ENCODE measurements around the gene LIPC. TPM values are rescaled to one million over a fixed set of nuclear protein-coding genes. Genes with fewer than 3 reads are reported as not detected.

The LIPC gene
- polyA plus RNA-seq, 1 of the 3 experiments (the other 2 are of a cell fraction): not detected

DNA sequence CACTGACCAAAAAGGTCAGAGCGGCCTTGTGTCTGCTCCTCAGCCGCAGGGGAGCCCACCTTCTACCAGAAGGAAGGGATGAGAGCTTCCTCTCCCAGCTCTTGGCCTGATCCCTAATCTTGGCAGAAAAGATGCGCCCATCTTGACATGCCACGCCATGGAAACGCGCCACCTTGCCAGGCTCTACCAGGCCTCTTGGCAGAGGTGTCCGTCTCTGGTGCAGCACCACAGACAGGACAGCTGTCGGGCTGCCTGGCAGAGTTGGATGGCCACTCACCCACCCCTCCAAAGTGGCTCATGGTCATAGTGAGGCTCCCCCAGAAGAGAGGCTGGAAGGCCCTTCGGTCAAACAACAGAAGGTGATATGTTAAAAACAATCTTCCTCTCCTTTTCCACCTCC lies 105.2 kb downstream of the LIPC start:
- Histone ChIP-seq H2AFZ (ENCODE audit: low read depth) (no peak overlapping the region), H3K27ac (ENCODE audit: low read depth in 2 of 2, low read length in 1 of 2) (no peak overlapping the region), H3K9me2 (no peaks in the 10 kb centered on the region), H4K20me1 (ENCODE audit: insufficient read depth) (no peaks in the 10 kb centered on the region), H3K36me3 (replicated peaks in 1 of 2; ENCODE audit: control insufficient read depth in 1 of 2, insufficient read depth in 2 of 2, low read length in 1 of 2) (no peaks in the 10 kb centered on the region), H3K4me3 (ENCODE audit: low read depth in 2 of 2, low read length in 1 of 2) (no peak overlapping the region), H3K4me1 (ENCODE audit: control insufficient read depth in 1 of 2, insufficient read depth in 2 of 2, low read depth in 1 of 2, low read length in 1 of 2) (no peaks in the 10 kb centered on the region), H3K27me3 (ENCODE audit: insufficient read depth) (peaks cover 7% of the 10 kb centered on the region; the same call in 1 of the 2 replicates), H3K4me2 (no peak overlapping the region), H3K79me2 (ENCODE audit: insufficient read depth) (no peaks in the 10 kb centered on the region), H3K9ac (no peak overlapping the region), H3F3A (replicated peaks; ENCODE audit: insufficient read depth) (no peaks in the 10 kb centered on the region), H3K9me3 (no peaks in the 10 kb centered on the region)
- WGBS (ENCODE audit: low lambda C conversion rate): 82% methylated on average over 7 of the region's 9 CpGs
- TF ChIP-seq, protein P1, sequence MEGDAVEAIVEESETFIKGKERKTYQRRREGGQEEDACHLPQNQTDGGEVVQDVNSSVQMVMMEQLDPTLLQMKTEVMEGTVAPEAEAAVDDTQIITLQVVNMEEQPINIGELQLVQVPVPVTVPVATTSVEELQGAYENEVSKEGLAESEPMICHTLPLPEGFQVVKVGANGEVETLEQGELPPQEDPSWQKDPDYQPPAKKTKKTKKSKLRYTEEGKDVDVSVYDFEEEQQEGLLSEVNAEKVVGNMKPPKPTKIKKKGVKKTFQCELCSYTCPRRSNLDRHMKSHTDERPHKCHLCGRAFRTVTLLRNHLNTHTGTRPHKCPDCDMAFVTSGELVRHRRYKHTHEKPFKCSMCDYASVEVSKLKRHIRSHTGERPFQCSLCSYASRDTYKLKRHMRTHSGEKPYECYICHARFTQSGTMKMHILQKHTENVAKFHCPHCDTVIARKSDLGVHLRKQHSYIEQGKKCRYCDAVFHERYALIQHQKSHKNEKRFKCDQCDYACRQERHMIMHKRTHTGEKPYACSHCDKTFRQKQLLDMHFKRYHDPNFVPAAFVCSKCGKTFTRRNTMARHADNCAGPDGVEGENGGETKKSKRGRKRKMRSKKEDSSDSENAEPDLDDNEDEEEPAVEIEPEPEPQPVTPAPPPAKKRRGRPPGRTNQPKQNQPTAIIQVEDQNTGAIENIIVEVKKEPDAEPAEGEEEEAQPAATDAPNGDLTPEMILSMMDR (IDR thresholded peaks at IDR 0.05): no peak
- TF ChIP-seq SIN3A (IDR thresholded peaks at IDR 0.05; ENCODE audit: borderline replicate concordance, low read depth, low read length): no peak
- TF ChIP-seq TCF12 (IDR thresholded peaks at IDR 0.05): no peak
- TF ChIP-seq PBX3 (IDR thresholded peaks at IDR 0.05): no peak
- ChIA-PET POLR2A (no interaction called here), CTCF (no interaction called here)
- no peak for DNase-seq

DNA sequence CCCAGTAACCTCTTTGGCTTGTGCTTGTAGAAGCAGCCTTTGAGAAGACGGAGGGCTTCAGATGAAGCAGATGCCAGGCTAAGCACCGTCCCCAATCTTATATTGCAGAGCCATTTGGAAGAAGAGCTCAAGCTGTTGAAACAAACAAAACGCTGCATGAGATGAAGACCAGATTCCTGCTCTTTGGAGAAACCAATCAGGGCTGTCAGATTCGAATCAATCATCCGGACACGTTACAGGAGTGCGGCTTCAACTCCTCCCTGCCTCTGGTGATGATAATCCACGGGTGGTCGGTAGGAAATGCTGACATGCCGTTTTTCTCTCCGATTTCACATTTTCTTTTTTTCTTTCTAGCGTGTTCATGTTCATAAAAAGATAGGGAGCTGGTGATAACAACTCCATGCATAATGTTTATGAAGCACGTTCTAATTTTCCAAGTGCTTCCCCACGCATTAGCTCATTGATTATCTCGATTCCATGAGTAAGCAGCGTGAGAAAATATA lies 106.5 kb downstream of the LIPC start:
- Histone ChIP-seq H3K4me1 (ENCODE audit: control insufficient read depth in 1 of 2, insufficient read depth in 2 of 2, low read depth in 1 of 2, low read length in 1 of 2) (no peaks in the 10 kb centered on the region), H3K27me3 (ENCODE audit: insufficient read depth) (peaks cover 7% of the 10 kb centered on the region; the same call in 1 of the 2 replicates), H3K9ac (no peak overlapping the region)

GRCh38 chr15:58538901-58539300 lies 107.1 kb downstream of the LIPC start:
- no peaks in the 10 kb centered on the region for H3F3A ChIP-seq (replicated peaks; ENCODE audit: insufficient read depth)
- H3K9me3 ChIP-seq: no peaks in the 10 kb centered on the region
- no peaks in the 10 kb centered on the region for H3K79me2 ChIP-seq (ENCODE audit: insufficient read depth)
- TF ChIP-seq, protein P1 (IDR thresholded peaks at IDR 0.05): no peak
- TF ChIP-seq SMC3 (IDR thresholded peaks at IDR 0.05; ENCODE audit: low read depth, low read length) (no peak), SIN3A (IDR thresholded peaks at IDR 0.05; ENCODE audit: borderline replicate concordance, low read depth, low read length) (no peak), ELF1 (IDR thresholded peaks at IDR 0.05) (no peak), JUND (IDR thresholded peaks at IDR 0.05) (no peak), EZH2phosphoT487 (IDR thresholded peaks at IDR 0.05; ENCODE audit: borderline replicate concordance, low read depth) (no peak), YY1 (IDR thresholded peaks at IDR 0.05; ENCODE audit: low read depth) (no peak)
- H4K20me1 ChIP-seq (ENCODE audit: insufficient read depth): no peaks in the 10 kb centered on the region
- no peak overlapping the region for H3K9ac ChIP-seq
- no peaks in the 10 kb centered on the region for H3K9me2 ChIP-seq
- no peak overlapping the region for H3K4me2 ChIP-seq
- 82% methylated on average over 3 of the region's 3 CpGs for WGBS (ENCODE audit: low lambda C conversion rate)
- H2AFZ ChIP-seq (ENCODE audit: low read depth): no peak overlapping the region
- H3K4me3 ChIP-seq (ENCODE audit: low read depth in 2 of 2, low read length in 1 of 2): no peak overlapping the region
- no peak for DNase-seq
- H3K27me3 ChIP-seq (ENCODE audit: insufficient read depth): peaks cover 7% of the 10 kb centered on the region; the same call in 1 of the 2 replicates
- H3K4me1 ChIP-seq (ENCODE audit: control insufficient read depth in 1 of 2, insufficient read depth in 2 of 2, low read depth in 1 of 2, low read length in 1 of 2): no peaks in the 10 kb centered on the region
- POLR2A ChIA-PET: no interaction called here
- no peaks in the 10 kb centered on the region for H3K36me3 ChIP-seq (replicated peaks in 1 of 2; ENCODE audit: control insufficient read depth in 1 of 2, insufficient read depth in 2 of 2, low read length in 1 of 2)
- CTCF ChIA-PET: no interaction called here
- no peak overlapping the region for H3K27ac ChIP-seq (ENCODE audit: low read depth in 2 of 2, low read length in 1 of 2)

More for the DNA sequence above, 106.5 kb downstream of the LIPC start:
- ChIA-PET CTCF (no interaction called here), POLR2A (no interaction called here)
- no peaks in the 10 kb centered on the region for H3K9me2 ChIP-seq
- no peak overlapping the region for H3K4me2 ChIP-seq
- H3K79me2 ChIP-seq (ENCODE audit: insufficient read depth): no peaks in the 10 kb centered on the region
- TF ChIP-seq MXI1 (IDR thresholded peaks at IDR 0.05; ENCODE audit: low read depth, low read length): no peak
- TF ChIP-seq SMC3 (IDR thresholded peaks at IDR 0.05; ENCODE audit: low read depth, low read length): no peak
- TF ChIP-seq FOSL2 (IDR thresholded peaks at IDR 0.05; ENCODE audit: borderline replicate concordance, low read depth): no peak
- no peak for TF ChIP-seq JUND (IDR thresholded peaks at IDR 0.05)
- TF ChIP-seq FOXJ3 (CRISPR knock-in tag; IDR thresholded peaks at IDR 0.05): no peak
- no peak for TF ChIP-seq RAD21 (IDR thresholded peaks at IDR 0.05; ENCODE audit: low read length)
- TF ChIP-seq MAX (IDR thresholded peaks at IDR 0.05; ENCODE audit: low read depth): no peak
- H4K20me1 ChIP-seq (ENCODE audit: insufficient read depth): no peaks in the 10 kb centered on the region
- no peak overlapping the region for H3K4me3 ChIP-seq (ENCODE audit: low read depth in 2 of 2, low read length in 1 of 2)
- no peak overlapping the region for H2AFZ ChIP-seq (ENCODE audit: low read depth)
- H3F3A ChIP-seq (replicated peaks; ENCODE audit: insufficient read depth): no peaks in the 10 kb centered on the region
- no peak for DNase-seq
- H3K9me3 ChIP-seq: no peaks in the 10 kb centered on the region
- no peak overlapping the region for H3K27ac ChIP-seq (ENCODE audit: low read depth in 2 of 2, low read length in 1 of 2)
- WGBS (ENCODE audit: low lambda C conversion rate): 71% methylated on average over 15 of the region's 16 CpGs
- H3K36me3 ChIP-seq (replicated peaks in 1 of 2; ENCODE audit: control insufficient read depth in 1 of 2, insufficient read depth in 2 of 2, low read length in 1 of 2): no peaks in the 10 kb centered on the region
